Keratinocyte (primary cell): ENCODE results near the gene B3GAT3. TPM values are rescaled to one million over a fixed set of nuclear protein-coding genes. Genes with fewer than 3 reads are reported as not detected.
"Not testable (repeated sequence)": the region's sequence is repeated elsewhere in the genome, so short reads cannot be mapped to it uniquely, and the experiment has no call there.

ENCODE experiments used
- DNase-seq: peaks from one replicate; pipeline ENCODE4 v3.0.0-alpha.2; 2011; ENCODE audit warnings: low read depth, missing footprints, low spot score
- FAIRE-seq: peaks from 2 replicates; lab custom pipeline; 2011; peaks lifted over from hg19 to GRCh38; lab: Jason Lieb, UNC
- H2AFZ ChIP-seq: 2 replicates; pipeline ENCODE4 v1.6.0; 2012; ENCODE audit warnings: low read length, control low read depth, inconsistent platforms; ENCODE audit not compliant: control insufficient read depth
- H3K27ac ChIP-seq: 2 replicates; pipeline ENCODE4 v1.5.1; 2011; ENCODE audit warnings: low read length; ENCODE audit not compliant: control insufficient read depth, insufficient read depth
- H3K27me3 ChIP-seq: 3 replicates; pipeline ENCODE4 v1.6.0; 2011; ENCODE audit warnings: low read length; ENCODE audit not compliant: control insufficient read depth, insufficient read depth; ENCODE audit errors: extremely low read depth
- H3K36me3 ChIP-seq, 2 experiments: 2 replicates in 1 of 2; 3 replicates in 1 of 2; pipeline ENCODE4 v1.5.1; 2011; ENCODE audit warnings: low read length in 2 of 2, mild to moderate bottlenecking in 1 of 2; ENCODE audit not compliant: control insufficient read depth in 2 of 2, insufficient read depth in 2 of 2; ENCODE audit errors: extremely low read depth in 1 of 2
- H3K4me1 ChIP-seq: 3 replicates; pipeline ENCODE4 v1.5.1; 2011; ENCODE audit warnings: low read length; ENCODE audit not compliant: control insufficient read depth, insufficient read depth; ENCODE audit errors: extremely low read depth
- H3K4me2 ChIP-seq: 3 replicates; pipeline ENCODE4 v1.6.0; 2011; ENCODE audit warnings: low read depth, low read length; ENCODE audit not compliant: control insufficient read depth, insufficient read depth; ENCODE audit errors: extremely low read depth
- H3K4me3 ChIP-seq, 3 experiments: fragments of 200-600 bp in 1 of 3; sonication (generic) in 1 of 3; 2 replicates in 2 of 3; 3 replicates in 1 of 3; pipeline ENCODE4 v1.5.1; 2011 to 2016; ENCODE audit warnings: low read length in 3 of 3, mild to moderate bottlenecking in 3 of 3, control low read depth in 2 of 3, inconsistent platforms in 1 of 3, low read depth in 1 of 3, mixed read lengths in 1 of 3, mixed run types in 1 of 3, moderate library complexity in 1 of 3; ENCODE audit not compliant: control insufficient read depth in 2 of 3, insufficient read depth in 2 of 3; ENCODE audit errors: extremely low read depth in 1 of 3
- H3K79me2 ChIP-seq: 2 replicates; pipeline ENCODE4 v1.6.0; 2012; ENCODE audit warnings: low read length; ENCODE audit not compliant: control insufficient read depth, insufficient read depth
- H3K9ac ChIP-seq: 3 replicates; pipeline ENCODE4 v1.6.0; 2011; ENCODE audit warnings: low read length; ENCODE audit not compliant: control insufficient read depth, insufficient read depth; ENCODE audit errors: extremely low read depth
- H3K9me1 ChIP-seq: 3 replicates; pipeline ENCODE4 v1.6.0; 2011; ENCODE audit warnings: low read length; ENCODE audit not compliant: control insufficient read depth, insufficient read depth; ENCODE audit errors: extremely low read depth
- H3K9me3 ChIP-seq: 2 replicates; pipeline ENCODE4 v1.5.1; 2012; ENCODE audit warnings: low read depth, low read length; ENCODE audit not compliant: control insufficient read depth
- H4K20me1 ChIP-seq: 3 replicates; pipeline ENCODE4 v1.6.0; 2011; ENCODE audit warnings: low read length; ENCODE audit not compliant: control insufficient read depth, insufficient read depth; ENCODE audit errors: extremely low read depth
- EZH2 ChIP-seq: IDR thresholded peaks from one replicate; pipeline ENCODE4 v1.6.1; 2012; ENCODE audit warnings: inconsistent platforms, mild to moderate bottlenecking, low read length, moderate library complexity
- dilution Hi-C: fragments of 300-500 bp; cut with MboI; formaldehyde crosslinking; loops from one replicate; pipeline ENCODE4 v1.7.0; 2020; ENCODE audit warnings: low sequenced_read_pairs; ENCODE audit not compliant: extremely low pct_ligation_motif_present
- polyA plus RNA-seq, 5 experiments: library from polyadenylated mRNA; depleted of rRNA in 3 of 5; stranded (reverse) in 3 of 5; stranded (forward) in 1 of 5; unstranded in 1 of 5; fragments of >200 nt; gene quantifications; 1 replicate in 1 of 5; 2 replicates in 3 of 5; 3 replicates in 1 of 5; pipeline versions ENCODE4 v1.2.1 to v1.2.3, GENCODE V29; 2011 to 2012; ENCODE audit warnings: missing spikeins in 2 of 5, low read depth in 1 of 5, low replicate concordance in 1 of 5
- TF ChIP-seq, protein P1 (sequence below), 3 experiments: IDR thresholded peaks in 1 of 3; conservative IDR thresholded peaks in 1 of 3; optimal IDR thresholded peaks in 1 of 3; 2 replicates in 2 of 3; 3 replicates in 1 of 3; pipeline versions ENCODE3 to v1.5.1; 2011; ENCODE audit warnings: low read length in 3 of 3, mild to moderate bottlenecking in 3 of 3, moderate library complexity in 2 of 3, control low read depth in 1 of 3, inconsistent platforms in 1 of 3; ENCODE audit not compliant: insufficient read depth in 2 of 3; ENCODE audit errors: extremely low read depth in 1 of 3

B3GAT3 gene
- polyA plus RNA-seq, 1 donor (not counting 4 experiments of a cell fraction or from before 2014, with no cell fraction given), result 15.1 TPM

DNA sequence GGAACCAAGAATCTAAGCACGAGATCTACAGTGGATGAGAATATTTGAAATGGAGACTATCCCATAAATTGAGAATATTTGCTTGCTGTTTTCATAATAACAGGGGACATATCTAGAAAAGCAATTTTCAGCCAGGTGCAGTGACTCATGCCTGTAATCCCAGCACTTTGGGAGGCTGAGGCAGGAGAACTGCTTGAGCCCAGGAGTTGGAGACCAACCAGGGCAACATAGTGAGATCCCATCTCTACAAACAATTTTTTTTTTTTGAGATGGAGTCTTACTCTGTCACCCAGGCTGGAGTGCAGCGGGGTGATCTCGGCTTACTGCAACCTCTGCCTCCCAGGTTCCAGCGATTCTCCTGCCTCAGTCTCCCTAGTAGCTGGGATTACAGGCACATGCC, 40.1 kb downstream of the B3GAT3 start:
- H3K79me2 ChIP-seq, DNase-seq, H4K20me1 ChIP-seq, FAIRE-seq, dilution Hi-C loops, H3K27ac ChIP-seq, H3K27me3 ChIP-seq, H3K9ac ChIP-seq, H3K4me2 ChIP-seq, H2AFZ ChIP-seq, H3K4me3 ChIP-seq, H3K9me3 ChIP-seq, H3K9me1 ChIP-seq, H3K4me1 ChIP-seq: not testable (repeated sequence)
- H3K36me3 ChIP-seq, result peaks cover 7 to 21% of the 10 kb centered on the region in 2 experiments

DNA sequence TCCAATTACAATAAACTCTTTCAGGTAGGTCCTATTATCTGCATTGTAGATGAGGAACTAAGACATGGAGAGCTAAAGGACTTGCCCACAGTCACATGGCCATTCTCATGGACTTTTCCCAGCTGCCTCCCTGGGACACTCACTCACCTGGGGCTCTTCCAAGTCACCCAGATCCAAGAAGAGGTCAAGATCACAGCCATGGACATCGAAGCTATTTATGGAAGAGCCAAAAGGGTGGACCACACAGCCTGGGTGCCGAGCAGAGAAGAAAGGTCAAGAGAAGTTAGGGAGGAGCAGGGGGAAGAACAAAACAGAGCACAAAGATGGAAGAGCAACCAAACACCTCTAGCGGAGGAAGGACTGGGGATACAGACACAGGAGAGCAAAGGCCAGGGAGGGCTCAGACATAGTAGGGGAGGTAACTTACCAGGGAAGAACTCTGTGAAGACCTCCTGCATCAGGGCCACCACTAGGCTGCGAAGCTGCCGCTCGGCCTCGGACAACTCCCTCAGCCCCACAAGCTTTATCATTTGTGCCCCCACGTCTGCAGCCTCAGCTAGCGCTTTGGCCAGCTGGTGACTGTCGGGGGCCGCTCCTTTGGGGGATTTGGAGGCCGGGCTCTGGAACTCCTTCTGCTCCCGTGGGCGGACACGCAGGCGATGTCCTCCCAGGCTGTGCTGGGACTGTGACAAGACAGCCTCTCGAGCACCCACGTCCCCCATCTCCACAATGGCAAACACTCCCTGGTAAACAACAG, 40.6 kb downstream of the B3GAT3 start:
- no peak overlapping the region for H3K4me3 ChIP-seq
- H3K4me1 ChIP-seq, result no peaks in the 10 kb centered on the region
- H3K9me3 ChIP-seq, result no peaks in the 10 kb centered on the region
- no peak overlapping the region for H3K9ac ChIP-seq
- dilution Hi-C loops, result no loop called here
- H3K79me2 ChIP-seq, result peaks cover 7% of the 10 kb centered on the region
- no peak for FAIRE-seq
- H3K9me1 ChIP-seq, result no peaks in the 10 kb centered on the region
- no peaks in the 10 kb centered on the region for H3K27me3 ChIP-seq
- TF ChIP-seq, protein P1, sequence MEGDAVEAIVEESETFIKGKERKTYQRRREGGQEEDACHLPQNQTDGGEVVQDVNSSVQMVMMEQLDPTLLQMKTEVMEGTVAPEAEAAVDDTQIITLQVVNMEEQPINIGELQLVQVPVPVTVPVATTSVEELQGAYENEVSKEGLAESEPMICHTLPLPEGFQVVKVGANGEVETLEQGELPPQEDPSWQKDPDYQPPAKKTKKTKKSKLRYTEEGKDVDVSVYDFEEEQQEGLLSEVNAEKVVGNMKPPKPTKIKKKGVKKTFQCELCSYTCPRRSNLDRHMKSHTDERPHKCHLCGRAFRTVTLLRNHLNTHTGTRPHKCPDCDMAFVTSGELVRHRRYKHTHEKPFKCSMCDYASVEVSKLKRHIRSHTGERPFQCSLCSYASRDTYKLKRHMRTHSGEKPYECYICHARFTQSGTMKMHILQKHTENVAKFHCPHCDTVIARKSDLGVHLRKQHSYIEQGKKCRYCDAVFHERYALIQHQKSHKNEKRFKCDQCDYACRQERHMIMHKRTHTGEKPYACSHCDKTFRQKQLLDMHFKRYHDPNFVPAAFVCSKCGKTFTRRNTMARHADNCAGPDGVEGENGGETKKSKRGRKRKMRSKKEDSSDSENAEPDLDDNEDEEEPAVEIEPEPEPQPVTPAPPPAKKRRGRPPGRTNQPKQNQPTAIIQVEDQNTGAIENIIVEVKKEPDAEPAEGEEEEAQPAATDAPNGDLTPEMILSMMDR (optimal IDR thresholded peaks at IDR 0.05 in 1 of 3, IDR thresholded peaks at IDR 0.05 in 1 of 3, conservative IDR thresholded peaks at IDR 0.05 in 1 of 3; ENCODE audit: extremely low read depth in 1 of 3, insufficient read depth in 2 of 3, low read length in 3 of 3), result no peak
- TF ChIP-seq EZH2, result no peak
- H2AFZ ChIP-seq, result no peak overlapping the region
- H4K20me1 ChIP-seq, result no peaks in the 10 kb centered on the region
- no peak for DNase-seq
- H3K4me2 ChIP-seq, result no peak overlapping the region
- no peak overlapping the region for H3K27ac ChIP-seq
- H3K36me3 ChIP-seq, result peaks cover 9 to 27% of the 10 kb centered on the region in 2 experiments

DNA sequence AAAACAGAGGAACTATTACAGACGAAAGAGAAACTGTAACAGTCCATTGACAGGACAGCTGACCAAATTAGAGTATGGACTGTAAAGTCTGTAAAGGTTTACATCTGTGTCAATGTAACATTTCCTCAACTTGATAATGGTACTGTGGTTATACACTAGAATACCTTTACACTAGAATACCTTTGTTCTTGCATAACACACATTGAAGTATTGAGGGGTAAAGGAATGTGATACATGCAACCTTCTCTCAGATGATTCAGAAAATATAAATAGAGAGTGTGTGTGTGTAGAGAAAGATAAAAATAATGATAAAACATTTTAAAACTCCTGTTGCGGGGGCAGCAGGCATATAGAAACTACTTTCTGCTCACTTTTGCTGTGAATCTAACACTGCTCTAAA, 42.5 kb downstream of the B3GAT3 start:
- Histone ChIP-seq H3K27me3 (no peaks in the 10 kb centered on the region), H3K27ac (no peak overlapping the region), H3K4me2 (no peak overlapping the region), H3K4me1 (peaks cover 12% of the 10 kb centered on the region), H2AFZ (no peak overlapping the region), H3K9me3 (no peaks in the 10 kb centered on the region), H3K79me2 (peaks cover 4% of the 10 kb centered on the region), H3K9me1 (no peaks in the 10 kb centered on the region), H3K4me3 (no peak overlapping the region), H3K9ac (no peak overlapping the region), H3K36me3 (peaks cover 10 to 37% of the 10 kb centered on the region in 2 experiments), H4K20me1 (no peaks in the 10 kb centered on the region)
- no peak for FAIRE-seq
- TF ChIP-seq, protein P1 (optimal IDR thresholded peaks at IDR 0.05 in 1 of 3, IDR thresholded peaks at IDR 0.05 in 1 of 3, conservative IDR thresholded peaks at IDR 0.05 in 1 of 3; ENCODE audit: extremely low read depth in 1 of 3, insufficient read depth in 2 of 3, low read length in 3 of 3), result no peak
- no peak for TF ChIP-seq EZH2
- no peak for DNase-seq
- dilution Hi-C loops, result no loop called here
